Endothelial cell of umbilical vein (primary cell): ENCODE data around the gene CCND1. TPM values are rescaled to one million over a fixed set of nuclear protein-coding genes. Genes with fewer than 3 reads are reported as not detected.

Source experiments
- BruUV-seq: library from RNA; stranded (reverse); fragments of 400-500 nt; replicated peaks from 2 replicates; lab custom pipeline; 2021; lab: Mats Ljungman, UMichigan
- CTCF ChIA-PET: fragments of 300-600, 350-600 bp; sonication (Branson Sonifier 250); formaldehyde crosslinking; loops from one replicate; lab custom pipeline; 2021; ENCODE audit warnings: antibody characterized with exemption, inconsistent platforms; lab: Charles Lee
- POLR2A ChIA-PET: fragments of 300-600, 350-600 bp; sonication (Branson Sonifier 250); formaldehyde crosslinking; loops from one replicate; lab custom pipeline; 2021; ENCODE audit warnings: antibody characterized with exemption, inconsistent platforms; lab: Charles Lee
- DNase-seq: peaks from one replicate; pipeline ENCODE4 v3.0.0-alpha.2; 2011; ENCODE audit warnings: low read depth, low spot score
- FAIRE-seq: peaks from 2 replicates; lab custom pipeline; 2011; peaks lifted over from hg19 to GRCh38; lab: Jason Lieb, UNC
- H2AFZ ChIP-seq: 2 replicates; pipeline ENCODE4 v1.6.0; 2012; ENCODE audit warnings: low read depth, low read length, control low read depth, inconsistent platforms
- H3K27ac ChIP-seq: 2 replicates; pipeline ENCODE4 v1.5.1; 2011; ENCODE audit warnings: low read depth, mild to moderate bottlenecking, control low read depth, low read length, moderate library complexity; ENCODE audit not compliant: insufficient read depth
- H3K27me3 ChIP-seq, 2 experiments: 2 replicates each; pipeline versions ENCODE4 v1.6.0 to v1.6.1; 2011; ENCODE audit warnings: low read length in 2 of 2, mixed read lengths in 1 of 2; ENCODE audit not compliant: control insufficient read depth in 2 of 2, insufficient read depth in 2 of 2
- H3K36me3 ChIP-seq, 2 experiments: 2 replicates in 1 of 2; 3 replicates in 1 of 2; pipeline ENCODE4 v1.5.1; 2011; ENCODE audit warnings: low read length in 2 of 2, mild to moderate bottlenecking in 1 of 2, moderate library complexity in 1 of 2; ENCODE audit not compliant: control insufficient read depth in 2 of 2, insufficient read depth in 2 of 2; ENCODE audit errors: extremely low read depth in 1 of 2
- H3K4me1 ChIP-seq: 3 replicates; pipeline ENCODE4 v1.5.1; 2011; ENCODE audit warnings: mild to moderate bottlenecking, low read length; ENCODE audit not compliant: control insufficient read depth, insufficient read depth; ENCODE audit errors: extremely low read depth
- H3K4me2 ChIP-seq: 2 replicates; pipeline ENCODE4 v1.6.1; 2011; ENCODE audit warnings: low read length, control low read depth, mixed read lengths; ENCODE audit not compliant: insufficient read depth
- H3K4me3 ChIP-seq, 3 experiments: fragments of 200-600 bp in 1 of 3; sonication (generic), shearing (Covaris generic) in 1 of 3; replicated peaks in 1 of 3; 2 replicates each; pipeline ENCODE4 v1.5.1; 2011 to 2016; ENCODE audit warnings: control low read depth in 3 of 3, low read length in 3 of 3, mild to moderate bottlenecking in 2 of 3, inconsistent platforms in 1 of 3, low read depth in 1 of 3, moderate library complexity in 1 of 3; ENCODE audit not compliant: insufficient read depth in 1 of 3
- H3K79me2 ChIP-seq: 2 replicates; pipeline ENCODE4 v1.6.0; 2012; ENCODE audit warnings: low read length, inconsistent platforms; ENCODE audit not compliant: control insufficient read depth, insufficient read depth
- H3K9ac ChIP-seq: replicated peaks from 2 replicates; pipeline ENCODE3; 2011; ENCODE audit warnings: low read length, control low read depth; ENCODE audit not compliant: insufficient read depth; ENCODE audit errors: extremely low read depth
- H3K9me1 ChIP-seq: replicated peaks from 3 replicates; pipeline ENCODE4 v1.6.0; 2011; ENCODE audit warnings: mild to moderate bottlenecking, low read length; ENCODE audit not compliant: control insufficient read depth, insufficient read depth; ENCODE audit errors: extremely low read depth
- H3K9me3 ChIP-seq: replicated peaks from 2 replicates; pipeline ENCODE4 v1.5.1; 2012; ENCODE audit warnings: low read length, inconsistent platforms; ENCODE audit not compliant: control insufficient read depth, insufficient read depth
- H4K20me1 ChIP-seq: replicated peaks from 2 replicates; pipeline ENCODE3; 2011; ENCODE audit warnings: mild to moderate bottlenecking, low read length; ENCODE audit not compliant: control insufficient read depth, insufficient read depth; ENCODE audit errors: extremely low read depth
- CTCF ChIP-seq, 2 donors: IDR thresholded peaks; 1 replicate in 1 of 2; 2 replicates in 1 of 2; pipeline ENCODE4 v1.5.1; 2011; ENCODE audit warnings: low read length in 2 of 2, mild to moderate bottlenecking in 2 of 2, moderate library complexity in 2 of 2, control low read depth in 1 of 2, inconsistent platforms in 1 of 2, low read depth in 1 of 2; ENCODE audit not compliant: insufficient read depth in 1 of 2; ENCODE audit errors: extremely low read depth in 1 of 2
- FOS ChIP-seq: IDR thresholded peaks from 2 replicates; pipeline ENCODE4 v1.6.1; 2011; ENCODE audit warnings: mild to moderate bottlenecking, low read length, moderate library complexity, borderline replicate concordance; ENCODE audit not compliant: insufficient read depth
- GATA2 ChIP-seq: IDR thresholded peaks from 2 replicates; pipeline ENCODE4 v1.7.0; 2011; ENCODE audit warnings: low read depth, mild to moderate bottlenecking, moderate library complexity, mixed read lengths, low read length; ENCODE audit not compliant: insufficient read length, insufficient read depth
- JUN ChIP-seq: IDR thresholded peaks from 2 replicates; pipeline ENCODE4 v1.6.1; 2011; ENCODE audit warnings: borderline replicate concordance, low read depth; ENCODE audit not compliant: insufficient read length, insufficient read depth
- MAX ChIP-seq: IDR thresholded peaks from 2 replicates; pipeline ENCODE4 v1.6.1; 2011; ENCODE audit not compliant: insufficient read depth, insufficient read length
- MYC ChIP-seq: IDR thresholded peaks from one replicate; pipeline ENCODE4 v1.6.1; 2011; ENCODE audit warnings: mild to moderate bottlenecking, low read depth, low read length
- POLR2AphosphoS5 ChIP-seq: IDR thresholded peaks from 2 replicates; pipeline ENCODE4 v1.6.1; 2012; ENCODE audit warnings: low read depth, mild to moderate bottlenecking, control low read depth, low read length, moderate library complexity; ENCODE audit not compliant: insufficient read depth
- dilution Hi-C: fragments of 300-500 bp; cut with MboI; formaldehyde crosslinking; loops from one replicate; pipeline ENCODE4 v1.15.0; 2019; ENCODE audit warnings: low sequenced_read_pairs; ENCODE audit not compliant: extremely low pct_ligation_motif_present
- intact Hi-C: fragments of 100-400 bp; cut with micrococcal nuclease; formaldehyde crosslinking; loops from one replicate; pipeline ENCODE4 v1.10.0; 2022
- polyA plus RNA-seq, 4 experiments: library from polyadenylated mRNA; depleted of rRNA in 3 of 4; stranded (reverse) in 3 of 4; unstranded in 1 of 4; fragments of >200 nt; gene quantifications; 2 replicates each; pipeline versions ENCODE4 v1.2.1 to v1.2.3, GENCODE V29; 2011 to 2012; ENCODE audit warnings: missing spikeins in 1 of 4
- total RNA-seq: library from RNA; stranded (reverse); gene quantifications from 2 replicates; pipeline ENCODE4 v1.2.3, GENCODE V29; 2021

CCND1 gene
- total and polyA plus RNA-seq, 2 donors (not counting 3 experiments of a cell fraction or from before 2014, with no cell fraction given) = 98.7 to 370 TPM

- Histone ChIP-seq H3K9me1 (no peaks in the 10 kb centered on the region), H4K20me1 (no peaks in the 10 kb centered on the region), H3K27ac (peak overlapping the region; percentile 67), H2AFZ (no peak overlapping the region), H3K9ac (peak overlapping the region; percentile 92), H3K4me3 (peak overlapping the region; percentile 52 to 90 (median 61)), H3K4me1 (peaks cover 29% of the 10 kb centered on the region), H3K9me3 (no peaks in the 10 kb centered on the region), H3K27me3 (no peaks in the 10 kb centered on the region), H3K36me3 (peaks cover 9 to 21% of the 10 kb centered on the region in 2 experiments), H3K4me2 (peak overlapping the region; percentile 40), H3K79me2 (peaks cover 76% of the 10 kb centered on the region)
- dilution Hi-C loops (no loop called here), intact Hi-C loops (loop anchor here (1.0 to 2.0 kb wide), 5 partner anchors 28 to 542 kb away; no protein-coding TSS in a partner anchor)
- ChIA-PET CTCF (interaction anchor here (1.0 to 6.3 kb wide), 15 partner anchors 9 to 540 kb away, joined by 3 to 154 read pairs (median 4); partner anchors contain the start of gene MYEOV), POLR2A (interaction anchor here (1.4 kb wide), 1 partner anchor 199 kb away, joined by 4 read pairs; no protein-coding TSS in a partner anchor)
- TF ChIP-seq FOS (no peak), POLR2AphosphoS5 (peak; percentile 87), CTCF (IDR thresholded peaks at IDR 0.05; ENCODE audit: extremely low read depth in 1 of 2, insufficient read depth in 1 of 2, low read depth in 1 of 2, low read length in 2 of 2) (peak; percentile 88 to 91), MYC (no peak), MAX (no peak), GATA2 (no peak), JUN (no peak)
- DNase-seq = peak; percentile 77
- no TSS peak for BruUV-seq
- FAIRE-seq = peak; percentile 44
Measured at GRCh38 chr11:69642913-69643632, 2.1 kb downstream of the CCND1 start.
